ENCODE measurements around the gene MYO1H. TPM values are rescaled to one million over a fixed set of nuclear protein-coding genes. Genes with fewer than 3 reads are reported as not detected.

MYO1H gene
- total and polyA plus RNA-seq, 4 experiments from 2014 or later: not detected

DNA sequence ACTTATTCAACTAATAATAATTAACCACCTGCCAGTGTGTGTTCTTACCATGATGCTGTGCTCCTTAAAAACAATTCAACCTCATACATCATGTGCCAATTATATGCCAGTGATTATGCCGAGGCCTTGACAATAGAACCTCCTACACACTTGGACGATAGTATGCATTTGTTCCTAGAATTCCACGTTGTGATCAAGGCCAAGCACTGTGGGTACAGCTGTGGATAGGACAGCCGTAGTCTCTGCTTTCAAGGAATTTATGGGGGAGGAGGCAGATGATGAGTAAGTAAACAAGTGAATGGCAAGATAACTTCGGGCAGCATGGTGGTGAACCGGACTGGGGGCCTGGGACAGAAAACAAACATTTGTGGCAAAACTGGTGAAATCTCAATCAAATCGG is 18.0 kb upstream of the MYO1H start:
- Histone ChIP-seq H3K4me1 (ENCODE audit: insufficient read depth, low read length) (no peaks in the 10 kb centered on the region), H3K36me3 (ENCODE audit: insufficient read depth, low read length) (no peaks in the 10 kb centered on the region), H3K27ac (ENCODE audit: low read depth, low read length) (no peak overlapping the region), H3K4me3 (ENCODE audit: low read length in 2 of 2) (no peak overlapping the region), H3K27me3 (ENCODE audit: insufficient read depth, low read length) (no peaks in the 10 kb centered on the region), H3K9me3 (ENCODE audit: control insufficient read depth in 1 of 2, low read length in 2 of 2) (no peaks in the 10 kb centered on the region)
- POLR2A ChIA-PET (ENCODE audit: partially characterized antibody): no interaction called here
- no peak for DNase-seq
- CTCF ChIA-PET (ENCODE audit: partially characterized antibody): no interaction called here
- Mint-ChIP-seq H3K4me1 (no peaks in the 10 kb centered on the region), H3K27me3 (peaks cover 8 to 14% of the 10 kb centered on the region in 2 donors), H3K9me3 (no peaks in the 10 kb centered on the region), H3K36me3 (no peaks in the 10 kb centered on the region), H3K27ac (no peak overlapping the region), H3K4me3 (no peak overlapping the region)
- intact Hi-C loops (cut with micrococcal nuclease): no loop called here

DNA sequence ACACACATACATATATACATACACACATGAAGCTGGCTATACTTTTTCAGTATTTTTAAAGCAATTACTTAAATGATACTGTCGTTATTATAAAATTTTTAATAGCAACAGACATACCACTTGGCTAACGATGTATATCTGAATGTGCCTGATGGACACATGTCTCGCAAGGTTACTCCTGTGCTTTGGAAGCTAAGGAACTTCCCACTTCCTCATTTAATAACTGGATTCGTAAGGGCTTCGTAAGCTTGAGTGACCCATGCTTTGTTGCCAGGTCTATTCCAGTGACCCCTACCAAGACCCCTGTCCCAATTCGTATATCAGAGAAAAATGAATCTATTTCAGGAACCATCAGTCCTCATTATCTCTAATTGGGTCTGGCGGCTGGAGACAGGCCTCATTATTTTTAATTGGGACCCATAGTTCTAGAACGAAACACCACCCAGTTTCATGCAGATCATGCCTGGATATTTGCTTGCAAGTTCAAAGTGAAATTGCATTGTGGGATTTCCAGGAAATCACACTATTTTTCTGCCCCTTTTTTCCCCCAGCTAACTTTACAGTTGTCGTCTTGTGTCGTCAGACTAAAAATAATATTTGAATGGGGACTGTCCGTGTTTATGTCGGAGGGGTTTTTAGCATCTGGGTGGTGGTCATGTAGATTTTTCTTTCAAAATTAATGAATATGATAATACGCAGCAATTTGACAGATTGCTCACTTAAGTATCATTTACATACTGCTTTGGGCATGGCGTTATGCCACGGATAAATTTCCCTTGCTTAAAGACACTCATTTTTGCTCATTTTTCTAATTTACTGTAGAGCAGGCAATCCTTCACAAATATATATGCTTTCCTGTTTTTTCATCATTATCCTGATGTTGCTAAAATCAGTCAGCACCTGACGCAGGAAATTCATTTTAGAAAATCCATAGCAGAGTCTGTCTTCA is 17.1 kb upstream of the MYO1H start:
- Histone ChIP-seq H3K27ac (ENCODE audit: low read depth, low read length) (no peak overlapping the region), H3K36me3 (ENCODE audit: insufficient read depth, low read length) (no peaks in the 10 kb centered on the region), H3K4me1 (ENCODE audit: insufficient read depth, low read length) (no peaks in the 10 kb centered on the region), H3K4me3 (ENCODE audit: low read length in 2 of 2) (no peak overlapping the region), H3K9me3 (ENCODE audit: control insufficient read depth in 1 of 2, low read length in 2 of 2) (no peaks in the 10 kb centered on the region), H3K27me3 (ENCODE audit: insufficient read depth, low read length) (no peaks in the 10 kb centered on the region)
- H3K9me3 Mint-ChIP-seq: no peaks in the 10 kb centered on the region
- ChIA-PET CTCF (ENCODE audit: partially characterized antibody) (no interaction called here), POLR2A (ENCODE audit: partially characterized antibody) (no interaction called here)
- H3K4me3 Mint-ChIP-seq: no peak overlapping the region
- no peaks in the 10 kb centered on the region for H3K4me1 Mint-ChIP-seq
- H3K27ac Mint-ChIP-seq: no peak overlapping the region
- no peaks in the 10 kb centered on the region for H3K36me3 Mint-ChIP-seq
- DNase-seq: no peak
- intact Hi-C loops (cut with micrococcal nuclease): no loop called here
- H3K27me3 Mint-ChIP-seq: peaks cover 11 to 12% of the 10 kb centered on the region in 2 donors

DNA sequence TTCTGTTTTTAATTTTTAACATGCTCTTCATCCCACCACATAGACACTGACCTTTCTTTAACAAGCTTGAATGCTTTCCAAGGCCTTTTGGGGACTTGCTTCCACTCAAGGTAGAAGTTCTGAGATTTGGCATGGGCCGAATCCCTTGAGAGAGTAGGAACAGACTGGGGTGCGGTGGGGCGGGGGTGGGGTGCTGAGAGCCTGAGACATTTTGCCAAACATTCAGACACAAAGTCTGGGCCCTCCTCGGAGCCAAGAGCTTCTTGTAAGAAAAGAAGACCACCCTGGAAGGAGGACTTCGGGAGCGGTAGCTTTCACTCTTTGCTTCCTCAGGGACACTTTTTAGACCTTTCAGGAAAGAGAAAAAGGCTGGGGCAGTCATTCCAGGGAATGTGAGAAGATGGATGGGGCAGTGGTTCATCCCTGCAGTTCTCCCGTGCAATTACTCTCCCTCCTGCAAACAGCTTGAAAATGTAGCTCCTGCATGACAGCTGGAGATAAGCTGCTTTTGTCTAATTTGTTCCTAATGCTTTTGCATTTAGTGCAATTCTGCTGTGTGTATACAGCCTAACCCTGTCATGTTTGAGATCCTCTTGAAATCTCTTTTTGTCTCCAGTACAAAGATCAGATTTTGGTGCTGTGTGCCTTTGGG is 16.3 kb upstream of the MYO1H start:
- H3K36me3 Mint-ChIP-seq: no peaks in the 10 kb centered on the region

DNA sequence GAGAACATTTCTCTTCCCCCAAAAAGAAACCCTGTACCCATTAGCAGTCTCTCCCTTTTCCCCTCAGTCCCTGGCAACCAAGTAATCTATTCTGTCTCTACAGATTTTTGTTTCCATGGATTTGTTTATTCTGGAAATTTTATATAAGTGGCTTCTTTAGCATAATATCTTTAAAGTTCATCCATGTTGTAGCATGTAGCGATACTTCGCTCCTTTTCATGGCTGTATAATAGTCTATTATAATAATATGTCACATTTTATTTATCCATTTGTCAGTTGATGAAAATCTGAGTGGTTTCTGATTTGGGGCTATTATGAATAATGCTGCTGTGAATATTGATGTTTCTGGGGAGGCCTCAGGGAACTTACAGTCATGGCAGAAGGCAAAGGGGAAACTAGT is 12.8 kb upstream of the MYO1H start:
- no peaks in the 10 kb centered on the region for H3K36me3 Mint-ChIP-seq
- no peak for DNase-seq
- H3K27ac Mint-ChIP-seq: no peak overlapping the region
- H3K4me1 Mint-ChIP-seq: no peaks in the 10 kb centered on the region
- peaks cover 16 to 24% of the 10 kb centered on the region in 2 donors for H3K27me3 Mint-ChIP-seq
- Histone ChIP-seq H3K4me3 (ENCODE audit: low read length in 2 of 2) (no peak overlapping the region), H3K36me3 (ENCODE audit: insufficient read depth, low read length) (no peaks in the 10 kb centered on the region), H3K9me3 (ENCODE audit: control insufficient read depth in 1 of 2, low read length in 2 of 2) (no peaks in the 10 kb centered on the region), H3K27me3 (ENCODE audit: insufficient read depth, low read length) (no peaks in the 10 kb centered on the region), H3K4me1 (ENCODE audit: insufficient read depth, low read length) (no peaks in the 10 kb centered on the region), H3K27ac (ENCODE audit: low read depth, low read length) (no peak overlapping the region)
- H3K4me3 Mint-ChIP-seq: no peak overlapping the region
- POLR2A ChIA-PET (ENCODE audit: partially characterized antibody): no interaction called here
- H3K9me3 Mint-ChIP-seq: peaks cover 0 to 2% (median 0%) of the 10 kb centered on the region in 8 donors
- CTCF ChIA-PET (ENCODE audit: partially characterized antibody): no interaction called here
- intact Hi-C loops (cut with micrococcal nuclease): no loop called here

More for the DNA sequence above, 16.3 kb upstream of the MYO1H start:
- Histone ChIP-seq H3K27ac (ENCODE audit: low read depth, low read length) (no peak overlapping the region), H3K27me3 (ENCODE audit: insufficient read depth, low read length) (no peaks in the 10 kb centered on the region), H3K36me3 (ENCODE audit: insufficient read depth, low read length) (no peaks in the 10 kb centered on the region), H3K4me1 (ENCODE audit: insufficient read depth, low read length) (no peaks in the 10 kb centered on the region), H3K4me3 (ENCODE audit: low read length in 2 of 2) (no peak overlapping the region), H3K9me3 (ENCODE audit: control insufficient read depth in 1 of 2, low read length in 2 of 2) (no peaks in the 10 kb centered on the region)
- ChIA-PET POLR2A (ENCODE audit: partially characterized antibody) (no interaction called here), CTCF (ENCODE audit: partially characterized antibody) (no interaction called here)
- H3K9me3 Mint-ChIP-seq: peaks cover 0 to 2% (median 0%) of the 10 kb centered on the region in 8 donors
- no peak overlapping the region for H3K4me3 Mint-ChIP-seq
- H3K27me3 Mint-ChIP-seq: peaks cover 13 to 15% of the 10 kb centered on the region in 2 donors
- no peaks in the 10 kb centered on the region for H3K4me1 Mint-ChIP-seq
- intact Hi-C loops (cut with micrococcal nuclease): no loop called here
- no peak overlapping the region for H3K27ac Mint-ChIP-seq
- no peak for DNase-seq

DNA sequence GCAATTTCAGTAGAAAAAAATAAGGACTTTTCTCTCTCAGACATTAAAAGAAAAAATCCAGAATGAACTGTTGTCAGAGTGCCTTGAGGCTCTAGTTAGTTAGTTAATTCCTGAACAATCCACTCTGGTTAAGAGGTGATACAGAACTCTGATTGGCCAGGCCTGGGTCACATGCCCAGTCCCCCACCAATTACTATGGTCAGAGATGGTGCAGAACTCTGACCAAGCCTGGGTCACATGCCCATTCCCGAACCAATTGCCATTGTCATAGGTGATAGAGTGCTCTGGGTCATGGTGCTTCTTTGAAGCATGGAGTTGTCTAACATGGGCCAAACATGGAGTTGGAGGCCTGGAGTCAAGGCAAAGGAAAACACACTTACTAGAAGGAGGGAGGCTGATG is 11.1 kb upstream of the MYO1H start:
- Histone ChIP-seq H3K4me1 (ENCODE audit: insufficient read depth, low read length) (no peaks in the 10 kb centered on the region), H3K27me3 (ENCODE audit: insufficient read depth, low read length) (no peaks in the 10 kb centered on the region), H3K36me3 (ENCODE audit: insufficient read depth, low read length) (no peaks in the 10 kb centered on the region), H3K27ac (ENCODE audit: low read depth, low read length) (no peak overlapping the region), H3K9me3 (ENCODE audit: control insufficient read depth in 1 of 2, low read length in 2 of 2) (no peaks in the 10 kb centered on the region), H3K4me3 (ENCODE audit: low read length in 2 of 2) (no peak overlapping the region)
- Mint-ChIP-seq H3K9me3 (peaks cover 0 to 2% (median 0%) of the 10 kb centered on the region in 8 donors), H3K36me3 (no peaks in the 10 kb centered on the region), H3K4me3 (no peak overlapping the region), H3K27ac (no peak overlapping the region), H3K4me1 (no peaks in the 10 kb centered on the region), H3K27me3 (peaks cover 15 to 22% of the 10 kb centered on the region in 2 donors)
- CTCF ChIA-PET (ENCODE audit: partially characterized antibody): no interaction called here
- POLR2A ChIA-PET (ENCODE audit: partially characterized antibody): no interaction called here
- DNase-seq: no peak
- intact Hi-C loops (cut with micrococcal nuclease): no loop called here

DNA sequence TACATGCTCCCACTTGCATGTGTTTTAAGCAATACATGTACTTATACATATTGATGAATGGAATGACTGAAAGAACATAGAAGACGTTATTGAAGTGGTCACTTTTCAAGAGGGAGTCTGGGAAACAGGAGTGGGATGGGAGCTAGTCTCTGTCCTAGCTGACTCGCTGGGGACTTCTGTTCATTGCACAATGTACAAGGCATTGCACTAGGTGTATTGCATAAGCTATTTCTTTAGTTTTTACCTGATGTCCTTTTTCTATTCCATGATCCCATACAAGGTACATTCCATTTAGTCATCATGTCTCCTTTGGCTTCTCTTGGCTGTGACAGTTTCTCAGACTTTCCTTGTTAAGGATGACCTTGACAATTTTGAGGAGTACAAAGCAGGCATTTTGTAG is 4.0 kb upstream of the MYO1H start:
- Histone ChIP-seq H3K36me3 (ENCODE audit: insufficient read depth, low read length) (no peaks in the 10 kb centered on the region), H3K9me3 (ENCODE audit: control insufficient read depth in 1 of 2, low read length in 2 of 2) (no peaks in the 10 kb centered on the region), H3K27me3 (ENCODE audit: insufficient read depth, low read length) (no peaks in the 10 kb centered on the region), H3K4me1 (ENCODE audit: insufficient read depth, low read length) (no peaks in the 10 kb centered on the region), H3K4me3 (ENCODE audit: low read length in 2 of 2) (no peak overlapping the region), H3K27ac (ENCODE audit: low read depth, low read length) (no peak overlapping the region)
- Mint-ChIP-seq H3K27me3 (peaks cover 9 to 15% of the 10 kb centered on the region in 2 donors), H3K4me3 (no peak overlapping the region), H3K27ac (no peak overlapping the region), H3K36me3 (no peaks in the 10 kb centered on the region), H3K9me3 (peaks cover 0 to 9% (median 0%) of the 10 kb centered on the region in 8 donors), H3K4me1 (no peaks in the 10 kb centered on the region)
- intact Hi-C loops (cut with micrococcal nuclease): no loop called here
- no peak for DNase-seq
- POLR2A ChIA-PET (ENCODE audit: partially characterized antibody): no interaction called here
- CTCF ChIA-PET (ENCODE audit: partially characterized antibody): no interaction called here

DNA sequence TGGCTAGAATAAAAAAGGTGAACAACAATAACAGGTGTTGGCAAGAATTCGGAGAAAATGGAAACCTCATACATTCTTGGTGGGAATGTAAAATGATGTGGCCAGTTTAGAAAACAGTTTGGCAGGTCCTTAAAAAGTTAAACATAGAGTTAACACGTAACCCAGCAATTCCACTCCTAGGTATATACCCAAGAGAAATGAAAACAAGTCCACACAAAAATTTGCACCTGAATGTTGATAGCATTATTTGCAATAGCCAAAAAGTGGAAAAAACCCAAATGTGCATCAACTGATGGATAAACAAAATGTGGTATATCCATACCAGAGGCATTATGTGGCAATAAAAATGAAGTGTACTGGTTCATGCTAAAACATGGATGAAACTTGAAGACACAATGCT is 2.3 kb upstream of the MYO1H start:
- no peak overlapping the region for H3K4me3 Mint-ChIP-seq
- ChIA-PET CTCF (ENCODE audit: partially characterized antibody) (interaction anchor here (0.6 kb wide), 1 partner anchor 87 kb away, joined by 3 read pairs; no protein-coding TSS in a partner anchor), POLR2A (ENCODE audit: partially characterized antibody) (no interaction called here)
- Histone ChIP-seq H3K4me3 (ENCODE audit: low read length in 2 of 2) (no peak overlapping the region), H3K4me1 (ENCODE audit: insufficient read depth, low read length) (no peaks in the 10 kb centered on the region), H3K27me3 (ENCODE audit: insufficient read depth, low read length) (no peaks in the 10 kb centered on the region), H3K27ac (ENCODE audit: low read depth, low read length) (no peak overlapping the region), H3K9me3 (ENCODE audit: control insufficient read depth in 1 of 2, low read length in 2 of 2) (no peaks in the 10 kb centered on the region), H3K36me3 (ENCODE audit: insufficient read depth, low read length) (no peaks in the 10 kb centered on the region)
- H3K4me1 Mint-ChIP-seq: no peaks in the 10 kb centered on the region
- H3K9me3 Mint-ChIP-seq: peaks cover 0 to 9% (median 0%) of the 10 kb centered on the region in 8 donors
- DNase-seq: no peak
- intact Hi-C loops (cut with micrococcal nuclease): no loop called here
- no peak overlapping the region for H3K27ac Mint-ChIP-seq
- H3K36me3 Mint-ChIP-seq: no peaks in the 10 kb centered on the region
- H3K27me3 Mint-ChIP-seq: peaks cover 11% of the 10 kb centered on the region in 2 donors
